HepG2 (cell line): Measurements from ENCODE around the gene SFT2D1. TPM values are rescaled to one million over a fixed set of nuclear protein-coding genes. Genes with fewer than 3 reads are reported as not detected.

ENCODE experiments used
- ATAC-seq: fragments of 200-7000 bp; cut with Tn5 transposase; 3 replicates; pipeline ENCODE4 v1.9.1; 2020; ENCODE audit warnings: mild to moderate bottlenecking, moderate library complexity
- BruUV-seq: library from RNA; stranded (reverse); fragments of 400-500 nt; replicated peaks from 2 replicates; lab custom pipeline; 2021; lab: Mats Ljungman, UMichigan
- CTCF ChIA-PET: fragments of 300-600 bp; formaldehyde crosslinking; extraction: SDS; loops from one replicate; lab custom pipeline; 2021; ENCODE audit warnings: low total read pairs, inconsistent platforms, low intra/inter-chr PET ratio; lab: Yijun Ruan, JAX
- POLR2A ChIA-PET: fragments of 350-600 bp; sonication (Branson Sonifier 250); formaldehyde crosslinking; loops from one replicate; lab custom pipeline; 2020; ENCODE audit warnings: antibody characterized with exemption, inconsistent platforms; lab: Yijun Ruan, JAX
- DNase-seq: peaks from one replicate; pipeline ENCODE4 v3.0.0-alpha.2; 2015; ENCODE audit warnings: low spot score
- FAIRE-seq: peaks from 3 replicates; lab custom pipeline; 2011; peaks lifted over from hg19 to GRCh38; lab: Jason Lieb, UNC
- H2AFZ ChIP-seq: one replicate; pipeline ENCODE4 v1.6.1; 2011; ENCODE audit warnings: low read length, inconsistent platforms
- H3K27ac ChIP-seq: fragments of 300-600 bp; 3 replicates; pipeline ENCODE4 v1.8.0; 2011; ENCODE audit warnings: mixed run types, mild to moderate bottlenecking, mixed read lengths, low read length, inconsistent platforms; ENCODE audit not compliant: insufficient read depth; ENCODE audit errors: extremely low read length
- H3K27me3 ChIP-seq, 2 experiments: fragments of 200-600 bp in 1 of 2; 2 replicates in 1 of 2; 3 replicates in 1 of 2; pipeline versions ENCODE4 v1.6.0 to v1.8.0; 2011; ENCODE audit warnings: low read length in 2 of 2, mild to moderate bottlenecking in 2 of 2, moderate library complexity in 2 of 2, inconsistent platforms in 1 of 2; ENCODE audit not compliant: insufficient read depth in 2 of 2, control insufficient read depth in 1 of 2
- H3K36me3 ChIP-seq, 2 experiments: fragments of 200-600 bp in 1 of 2; replicated peaks in 1 of 2; 2 replicates in 1 of 2; 3 replicates in 1 of 2; pipeline versions ENCODE4 v1.5.1 to v1.8.0; 2011; ENCODE audit warnings: low read length in 2 of 2, inconsistent platforms in 1 of 2; ENCODE audit not compliant: insufficient read depth in 2 of 2, control insufficient read depth in 1 of 2
- H3K4me1 ChIP-seq: 2 replicates; pipeline ENCODE4 v1.5.1; 2012; ENCODE audit warnings: low read length, inconsistent platforms; ENCODE audit not compliant: insufficient read depth
- H3K4me2 ChIP-seq: 2 replicates; pipeline ENCODE4 v1.6.0; 2011; ENCODE audit warnings: low read depth, low read length, inconsistent platforms
- H3K4me3 ChIP-seq, 3 experiments: fragments of 200-600 bp in 1 of 3; sonication (generic), shearing (Covaris generic) in 1 of 3; replicated peaks in 1 of 3; 2 replicates each; pipeline ENCODE4 v1.5.1; 2011 to 2016; ENCODE audit warnings: low read length in 3 of 3, inconsistent platforms in 2 of 3, low read depth in 2 of 3, mild to moderate bottlenecking in 2 of 3, control low read depth in 1 of 3, mixed read lengths in 1 of 3; ENCODE audit not compliant: insufficient read depth in 1 of 3
- H3K79me2 ChIP-seq: one replicate; pipeline ENCODE4 v1.6.1; 2011; ENCODE audit warnings: low read length, inconsistent platforms; ENCODE audit not compliant: insufficient read depth
- H3K9ac ChIP-seq: 2 replicates; pipeline ENCODE4 v1.6.0; 2011; ENCODE audit warnings: mild to moderate bottlenecking, low read depth, low read length, inconsistent platforms; ENCODE audit not compliant: insufficient read depth
- H3K9me3 ChIP-seq: 2 replicates; pipeline ENCODE4 v1.5.1; 2012; ENCODE audit warnings: mild to moderate bottlenecking, low read length
- H4K20me1 ChIP-seq: 2 replicates; pipeline ENCODE4 v1.6.0; 2011; ENCODE audit warnings: inconsistent platforms, mild to moderate bottlenecking, low read length, moderate library complexity; ENCODE audit not compliant: insufficient read depth
- CCAR2 ChIP-seq: fragments of 200-400 bp; formaldehyde crosslinking; optimal IDR thresholded peaks from 2 replicates; pipeline ENCODE3; 2018; ENCODE audit warnings: low read depth, mild to moderate bottlenecking, low read length, moderate library complexity
- GATA4 ChIP-seq: sonication (generic); IDR thresholded peaks from 2 replicates; pipeline ENCODE4 v1.6.1; 2016; ENCODE audit warnings: antibody characterized with exemption, low read depth, borderline replicate concordance
- GATAD2A ChIP-seq: IDR thresholded peaks from 2 replicates; pipeline ENCODE4 v1.6.1; 2016
- GPBP1L1 ChIP-seq: sonication (generic); formaldehyde crosslinking; IDR thresholded peaks from 2 replicates; pipeline ENCODE4 v1.5.0; 2020; ENCODE audit warnings: mild to moderate bottlenecking, missing genetic modification reagents
- HOXA5 ChIP-seq: sonication (generic); formaldehyde crosslinking; IDR thresholded peaks from 2 replicates; pipeline ENCODE4 v1.4.0; 2020; ENCODE audit warnings: missing genetic modification reagents
- IRX3 ChIP-seq: sonication (generic); formaldehyde crosslinking; IDR thresholded peaks from 2 replicates; pipeline ENCODE4 v1.8.1; 2023; ENCODE audit warnings: mild to moderate bottlenecking, low read depth, missing genetic modification reagents, borderline replicate concordance
- KDM2A ChIP-seq: sonication (generic); formaldehyde crosslinking; IDR thresholded peaks from 2 replicates; pipeline ENCODE4 v1.4.0; 2020; ENCODE audit warnings: low read depth, missing genetic modification reagents, borderline replicate concordance
- KLF12 ChIP-seq: sonication (generic); formaldehyde crosslinking; IDR thresholded peaks from 2 replicates; pipeline ENCODE4 v1.4.0; 2020; ENCODE audit warnings: missing genetic modification reagents, borderline replicate concordance
- KLF15 ChIP-seq: sonication (generic); formaldehyde crosslinking; IDR thresholded peaks from 2 replicates; pipeline ENCODE4 v1.8.1; 2023; ENCODE audit warnings: borderline replicate concordance, mild to moderate bottlenecking, inconsistent platforms, missing genetic modification reagents, mixed read lengths
- MED13 ChIP-seq: sonication (generic); formaldehyde crosslinking; IDR thresholded peaks from 2 replicates; pipeline ENCODE4 v1.5.0; 2020; ENCODE audit warnings: missing genetic modification reagents
- PHB2 ChIP-seq: fragments of 450-650 bp; IDR thresholded peaks from 2 replicates; pipeline ENCODE4 v1.6.1; 2018; ENCODE audit not compliant: partially characterized antibody
- SIX4 ChIP-seq: sonication (generic); formaldehyde crosslinking; IDR thresholded peaks from 2 replicates; pipeline ENCODE4 v1.4.0; 2020; ENCODE audit warnings: missing genetic modification reagents
- ZNF30 ChIP-seq: sonication (generic); formaldehyde crosslinking; IDR thresholded peaks from 2 replicates; pipeline ENCODE4 v1.5.0; 2020; ENCODE audit warnings: mild to moderate bottlenecking, missing genetic modification reagents
- ZNF343 ChIP-seq: sonication (generic); formaldehyde crosslinking; IDR thresholded peaks from 2 replicates; pipeline ENCODE4 v1.4.0; 2020; ENCODE audit warnings: mild to moderate bottlenecking, missing genetic modification reagents
- ZNF543 ChIP-seq: sonication (generic); formaldehyde crosslinking; IDR thresholded peaks from 2 replicates; pipeline ENCODE4 v1.4.0; 2020; ENCODE audit warnings: mild to moderate bottlenecking, missing genetic modification reagents
- ZNF724P ChIP-seq: sonication (generic); formaldehyde crosslinking; IDR thresholded peaks from 2 replicates; pipeline ENCODE4 v1.8.0; 2022; ENCODE audit warnings: missing genetic modification reagents, borderline replicate concordance
- ZNF816 ChIP-seq: sonication (generic); formaldehyde crosslinking; IDR thresholded peaks from 2 replicates; pipeline ENCODE4 v1.8.0; 2022; ENCODE audit warnings: missing genetic modification reagents, mild to moderate bottlenecking, borderline replicate concordance
- WGBS: methylation state at CpG from one replicate; pipeline ENCODE4 v1.1.6; 2017; ENCODE audit warnings: low lambda C conversion rate; 5-methylcytosine and 5-hydroxymethylcytosine counted together
- in situ Hi-C: cut with HindIII; loops from 2 replicates; pipeline ENCODE4 v1.10.0; 2017; ENCODE audit warnings: low pct_unique_long_range_greater_than_20kb; ENCODE audit not compliant: extremely low pct_ligation_motif_present
- intact Hi-C: fragments of 100-400 bp; cut with micrococcal nuclease; formaldehyde crosslinking; loops from one replicate; pipeline ENCODE4 v1.10.0; 2022; ENCODE audit not compliant: unreplicated experiment
- polyA plus RNA-seq, 8 experiments: library from polyadenylated mRNA; depleted of rRNA in 3 of 8; stranded (reverse) in 7 of 8; unstranded in 1 of 8; fragments of >200 nt; fragmentation: Illumina TruSeq in 4 of 8; extraction: Trizol in 4 of 8; gene quantifications; 2 replicates each; pipeline versions ENCODE4 v1.2.1 to v1.2.3, GENCODE V29; 2011 to 2016; ENCODE audit warnings: low read depth in 4 of 8, missing spikeins in 1 of 8, mixed read lengths in 1 of 8; ENCODE audit not compliant: insufficient read depth in 1 of 8
- total RNA-seq, 5 experiments: library from RNA; depleted of rRNA; stranded (reverse); fragments of >200 nt; fragmentation: Illumina TruSeq; extraction: Trizol; gene quantifications; 2 replicates each; pipeline ENCODE4 v1.2.3, GENCODE V29; 2016; ENCODE audit warnings: low read depth in 1 of 5
- TF ChIP-seq, protein P1 (sequence below): sonication (generic); formaldehyde crosslinking; IDR thresholded peaks from 2 replicates; pipeline ENCODE4 v1.9.0; 2021; ENCODE audit warnings: missing genetic modification reagents, borderline replicate concordance

Gene SFT2D1
- total and polyA plus RNA-seq, 2 of the 13 experiments (the other 11 are each of a cell fraction or from before 2014, with no cell fraction given) = 115 to 147 TPM

DNA sequence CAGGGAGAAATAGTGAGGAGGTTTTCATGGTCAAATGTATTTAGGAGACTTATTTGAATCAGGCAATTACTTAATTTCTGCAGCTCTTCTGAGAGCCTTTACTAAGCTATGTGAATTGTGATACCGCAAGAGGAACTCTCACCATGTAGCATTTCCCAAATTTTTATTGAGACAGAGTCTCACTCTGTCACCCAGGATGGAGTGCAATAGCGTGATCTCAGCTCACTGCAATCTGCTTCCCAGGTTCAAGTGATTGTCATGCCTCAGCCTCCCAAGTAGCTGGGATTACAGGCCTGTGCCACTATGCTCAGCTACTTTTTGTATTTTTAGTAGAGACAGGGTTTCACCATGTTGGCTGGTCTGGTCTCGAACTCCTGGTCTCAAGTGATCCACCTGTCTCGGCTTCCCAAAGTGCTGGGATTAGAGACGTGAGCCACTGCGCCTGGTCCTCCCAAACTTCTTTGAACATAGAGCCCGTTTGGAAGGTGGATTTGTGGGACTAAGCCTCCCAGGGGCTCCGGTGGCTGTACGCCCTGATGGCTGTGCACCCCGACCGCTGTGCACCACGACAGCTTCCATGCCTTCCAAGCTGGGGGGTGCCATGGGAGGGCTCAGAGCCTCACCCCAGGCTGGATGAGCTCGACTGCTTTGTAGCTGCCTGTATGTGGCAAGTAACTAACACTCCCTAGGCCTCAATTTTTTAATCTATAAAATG, 46.1 kb upstream of the SFT2D1 start (continued):
- TF ChIP-seq ZNF543 (CRISPR knock-in tag) = no peak

GRCh38 chr6:166387642-166388289, 45.4 kb upstream of the SFT2D1 start:
- peak overlapping the region; percentile 10 to 25 (median 17); a peak in 3 of 6 replicates for H3K4me3 ChIP-seq
- intact Hi-C loops = no loop called here
- ATAC-seq (peak; percentile 68), FAIRE-seq (peak; percentile 91), DNase-seq (peak; percentile 90)
- H3K27me3 ChIP-seq = no peaks in the 10 kb centered on the region
- H3K4me2 ChIP-seq = peak overlapping the region; percentile 73
- in situ Hi-C loops = no loop called here
- 1% methylated on average over 5 of the region's 5 CpGs for WGBS
- no TSS peak for BruUV-seq
- ChIA-PET POLR2A (interaction anchor here (1.3 to 3.8 kb wide), 5 partner anchors 10 to 57 kb away, joined by 4 to 36 read pairs (median 15); partner anchors contain the start of gene SFT2D1), CTCF (interaction anchor here (1.0 kb wide), 1 partner anchor 13 kb away, joined by 3 read pairs; no protein-coding TSS in a partner anchor)
- H4K20me1 ChIP-seq = no peaks in the 10 kb centered on the region
- H3K9me3 ChIP-seq = no peaks in the 10 kb centered on the region
- H3K9ac ChIP-seq = peak overlapping the region; percentile 54
- no peak overlapping the region for H2AFZ ChIP-seq
- H3K4me1 ChIP-seq = peaks cover 81% of the 10 kb centered on the region
- peak overlapping the region; percentile 93 for H3K27ac ChIP-seq
- H3K36me3 ChIP-seq = no peaks in the 10 kb centered on the region
- peaks cover 6% of the 10 kb centered on the region for H3K79me2 ChIP-seq
- no peak for TF ChIP-seq CCAR2
- TF ChIP-seq ZNF816 (CRISPR knock-in tag) = no peak
- TF ChIP-seq GATAD2A (CRISPR knock-in tag) = peak; percentile 98
- no peak for TF ChIP-seq GPBP1L1 (CRISPR knock-in tag)
- no peak for TF ChIP-seq KLF15
- TF ChIP-seq MED13 (CRISPR knock-in tag) = peak; percentile 94
- peak; percentile 56; the same call in 1 of the 2 replicates for TF ChIP-seq KLF12
- TF ChIP-seq, protein P1, sequence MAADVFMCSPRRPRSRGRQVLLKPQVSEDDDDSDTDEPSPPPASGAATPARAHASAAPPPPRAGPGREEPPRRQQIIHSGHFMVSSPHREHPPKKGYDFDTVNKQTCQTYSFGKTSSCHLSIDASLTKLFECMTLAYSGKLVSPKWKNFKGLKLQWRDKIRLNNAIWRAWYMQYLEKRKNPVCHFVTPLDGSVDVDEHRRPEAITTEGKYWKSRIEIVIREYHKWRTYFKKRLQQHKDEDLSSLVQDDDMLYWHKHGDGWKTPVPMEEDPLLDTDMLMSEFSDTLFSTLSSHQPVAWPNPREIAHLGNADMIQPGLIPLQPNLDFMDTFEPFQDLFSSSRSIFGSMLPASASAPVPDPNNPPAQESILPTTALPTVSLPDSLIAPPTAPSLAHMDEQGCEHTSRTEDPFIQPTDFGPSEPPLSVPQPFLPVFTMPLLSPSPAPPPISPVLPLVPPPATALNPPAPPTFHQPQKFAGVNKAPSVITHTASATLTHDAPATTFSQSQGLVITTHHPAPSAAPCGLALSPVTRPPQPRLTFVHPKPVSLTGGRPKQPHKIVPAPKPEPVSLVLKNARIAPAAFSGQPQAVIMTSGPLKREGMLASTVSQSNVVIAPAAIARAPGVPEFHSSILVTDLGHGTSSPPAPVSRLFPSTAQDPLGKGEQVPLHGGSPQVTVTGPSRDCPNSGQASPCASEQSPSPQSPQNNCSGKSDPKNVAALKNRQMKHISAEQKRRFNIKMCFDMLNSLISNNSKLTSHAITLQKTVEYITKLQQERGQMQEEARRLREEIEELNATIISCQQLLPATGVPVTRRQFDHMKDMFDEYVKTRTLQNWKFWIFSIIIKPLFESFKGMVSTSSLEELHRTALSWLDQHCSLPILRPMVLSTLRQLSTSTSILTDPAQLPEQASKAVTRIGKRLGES = 0 out of 2 replicates have a peak, but pooled peaks have one; percentile 67
- peak; percentile 63; the same call in 1 of the 2 replicates for TF ChIP-seq IRX3 (CRISPR knock-in tag)
- TF ChIP-seq SIX4 (CRISPR knock-in tag) = peak; percentile 35; the same call in 1 of the 2 replicates
- peak; percentile 43; the same call in 1 of the 2 replicates for TF ChIP-seq KDM2A (CRISPR knock-in tag)
- TF ChIP-seq ZNF724P (CRISPR knock-in tag) = no peak
- TF ChIP-seq ZNF343 (CRISPR knock-in tag) = 0 out of 2 replicates have a peak, but pooled peaks have one; percentile 47
- TF ChIP-seq GATA4 = peak; percentile 92
- TF ChIP-seq HOXA5 = peak; percentile 87; the same call in 1 of the 2 replicates
- no peak for TF ChIP-seq ZNF30
- no peak for TF ChIP-seq PHB2
